ENCODE data around the gene CTRB1. TPM values are rescaled to one million over a fixed set of nuclear protein-coding genes. Genes with fewer than 3 reads are reported as not detected.
"Not testable (repeated sequence)": the region's sequence is repeated elsewhere in the genome, so short reads cannot be mapped to it uniquely, and the experiment has no call there.

The CTRB1 gene
- polyA plus RNA-seq, 4 donors, result 0.13 to 0.20 TPM; not detected in 2

DNA sequence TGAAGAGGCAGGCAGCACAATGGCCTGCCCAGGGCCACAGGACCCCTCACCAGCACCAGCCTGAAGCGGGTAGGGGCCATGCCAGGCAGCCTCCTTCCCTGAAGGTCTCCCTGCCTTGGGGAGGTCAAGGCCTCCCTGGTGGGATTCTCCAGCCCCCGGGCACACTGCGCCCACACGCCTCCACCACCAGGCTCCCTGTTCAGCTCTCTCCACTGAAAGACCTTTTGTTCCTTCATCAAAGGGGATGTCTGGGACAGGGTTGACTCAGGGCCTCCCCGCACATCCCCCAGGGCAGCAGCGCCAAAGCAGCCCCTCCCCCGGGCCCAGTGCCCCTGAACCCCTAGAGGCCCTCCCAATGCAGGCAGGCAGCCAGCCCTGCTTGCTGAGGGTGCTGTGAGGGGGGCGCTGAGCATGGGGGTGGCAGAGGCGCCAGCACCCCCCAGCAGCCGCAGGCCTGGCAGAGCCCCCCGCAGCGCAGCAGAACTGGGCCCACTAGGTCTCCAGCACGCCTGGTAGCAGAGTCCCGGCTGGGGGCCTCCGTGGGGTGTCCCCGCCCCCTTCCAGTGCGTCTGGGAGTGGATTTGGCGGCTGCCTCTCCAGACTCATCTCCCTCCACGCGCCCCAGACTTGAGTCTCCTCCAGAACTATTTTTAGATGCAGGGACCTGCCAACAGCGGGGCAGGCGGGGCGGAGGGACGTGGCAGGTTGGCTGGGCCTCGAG lies 19.5 kb downstream of the CTRB1 start:
- no peak for DNase-seq (ENCODE audit: low read depth in 4 of 4, low spot score in 2 of 4)

DNA sequence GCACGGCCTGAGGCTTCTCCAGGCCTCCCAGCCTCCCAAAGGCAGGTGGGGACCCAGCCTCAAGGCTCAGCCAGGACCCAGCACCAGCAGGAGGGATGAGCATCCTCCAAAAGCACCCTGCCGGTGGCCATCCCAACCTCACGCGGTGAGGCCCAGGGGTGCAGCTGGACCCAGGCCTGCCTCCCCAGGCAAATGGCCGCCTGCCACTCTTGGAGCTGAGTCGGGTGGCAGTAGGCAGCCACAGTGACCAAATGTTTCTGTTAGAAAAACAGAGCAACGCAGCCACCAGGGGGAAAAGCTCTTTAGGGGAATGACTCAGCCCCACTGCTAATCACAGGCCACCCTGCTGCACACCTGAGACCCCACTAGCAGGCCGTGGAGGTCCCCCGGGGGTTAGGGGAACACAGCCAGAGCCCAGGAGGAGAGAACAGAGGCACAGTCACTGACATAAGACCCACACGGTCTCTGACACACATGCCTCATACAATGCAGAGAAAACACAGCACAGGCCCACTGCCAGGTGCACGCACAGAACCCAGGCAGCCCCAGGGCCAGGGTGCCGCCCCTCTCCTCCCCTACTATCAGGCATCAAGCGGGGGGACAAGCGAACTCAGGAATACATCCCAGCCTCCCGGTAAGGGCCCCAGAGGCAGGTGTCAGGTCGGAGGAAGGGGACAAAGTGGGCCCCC lies 20.2 kb downstream of the CTRB1 start:
- DNase-seq (ENCODE audit: low read depth in 4 of 4, low spot score in 2 of 4), result no peak

DNA sequence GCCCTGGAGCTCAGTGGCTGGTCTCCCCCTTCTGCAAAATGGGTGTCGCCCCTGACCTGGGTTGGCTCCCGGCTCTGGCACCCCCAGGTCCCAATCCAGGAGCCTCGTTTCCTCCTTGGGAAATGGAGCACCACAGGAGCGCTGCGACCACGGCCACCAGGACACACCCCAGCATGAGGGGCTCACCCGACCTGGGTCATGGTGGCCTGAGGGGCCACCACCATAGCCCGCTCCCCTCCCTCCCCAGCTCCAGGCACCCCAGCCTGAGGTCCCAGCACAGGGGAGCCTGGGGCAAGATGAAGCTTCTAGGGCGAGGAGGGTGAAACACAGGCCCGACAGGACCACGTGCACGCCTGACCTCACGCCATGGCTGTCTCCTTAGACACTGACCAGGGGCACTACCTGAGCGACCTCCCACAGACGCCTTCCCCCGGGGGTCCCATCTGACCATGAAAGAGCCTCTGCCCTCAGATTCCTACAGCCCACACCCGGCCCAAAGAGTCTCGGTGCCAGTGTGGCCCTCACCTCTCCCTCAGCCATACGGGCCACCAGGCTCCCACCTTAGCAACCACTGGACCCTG lies 20.8 kb downstream of the CTRB1 start:
- DNase-seq (ENCODE audit: low read depth in 4 of 4, low spot score in 2 of 4), result no peak

DNA sequence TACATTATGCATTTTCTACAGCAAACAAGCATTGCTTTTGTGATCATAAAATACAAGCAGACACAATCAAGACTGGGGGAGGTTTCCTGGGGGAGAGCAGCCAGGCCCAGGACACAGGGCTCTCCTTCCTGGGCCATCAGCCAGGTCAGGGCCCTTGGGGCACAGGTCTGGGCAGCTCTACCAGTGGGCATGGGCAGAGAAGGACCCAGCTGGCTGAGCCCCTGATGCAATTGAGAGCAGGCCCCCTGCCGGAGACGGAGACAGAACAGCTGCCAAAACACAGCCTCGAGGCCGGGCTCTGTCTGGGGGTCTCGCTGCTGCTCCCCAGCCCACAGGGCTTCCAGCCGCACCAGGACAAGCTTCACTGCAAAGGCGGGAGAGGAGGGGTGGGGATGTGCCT lies 21.8 kb downstream of the CTRB1 start:
- not testable (repeated sequence) for DNase-seq (ENCODE audit: low read depth in 4 of 4, low spot score in 2 of 4)

DNA sequence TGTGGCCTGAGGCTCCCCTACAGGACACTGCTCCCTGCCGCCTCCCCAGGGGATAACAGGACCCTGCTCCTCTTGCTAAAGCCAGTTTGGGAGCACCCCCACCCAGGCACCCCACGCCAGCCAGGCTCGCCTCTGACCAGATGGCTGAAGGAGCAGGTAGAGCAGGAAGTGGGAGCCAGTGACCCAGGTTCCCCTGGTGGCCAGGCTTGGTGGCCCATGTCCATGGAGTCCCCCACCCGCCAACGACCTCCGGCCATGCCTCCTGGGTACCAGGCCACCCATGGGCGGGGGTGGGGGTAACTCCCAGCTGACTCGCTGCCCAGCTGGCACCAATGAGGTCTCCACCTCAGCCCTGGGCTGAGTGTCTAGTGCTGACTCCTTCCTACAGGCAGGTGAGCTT lies 22.6 kb downstream of the CTRB1 start:
- DNase-seq (ENCODE audit: low read depth in 4 of 4, low spot score in 2 of 4), result no peak

DNA sequence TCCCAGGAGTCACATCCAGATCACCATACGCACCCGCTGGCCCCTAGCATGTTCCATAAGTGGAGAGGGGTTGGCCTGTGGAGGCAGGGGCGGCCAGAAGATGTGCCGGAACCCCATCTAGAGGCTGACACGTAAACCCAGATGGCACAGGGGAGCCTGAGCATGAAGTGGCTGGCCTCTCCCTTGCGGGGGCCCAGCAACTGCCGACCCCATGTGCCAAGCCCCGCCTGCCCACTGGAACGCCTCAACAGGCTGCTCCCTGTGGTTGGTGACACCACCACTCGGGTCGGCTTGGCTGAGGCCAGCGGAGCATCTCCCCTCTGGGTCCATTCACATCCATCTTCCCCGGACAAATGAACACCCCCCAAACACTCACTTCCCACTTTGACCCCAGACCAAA lies 23.2 kb downstream of the CTRB1 start:
- no peak for DNase-seq (ENCODE audit: low read depth in 4 of 4, low spot score in 2 of 4)

DNA sequence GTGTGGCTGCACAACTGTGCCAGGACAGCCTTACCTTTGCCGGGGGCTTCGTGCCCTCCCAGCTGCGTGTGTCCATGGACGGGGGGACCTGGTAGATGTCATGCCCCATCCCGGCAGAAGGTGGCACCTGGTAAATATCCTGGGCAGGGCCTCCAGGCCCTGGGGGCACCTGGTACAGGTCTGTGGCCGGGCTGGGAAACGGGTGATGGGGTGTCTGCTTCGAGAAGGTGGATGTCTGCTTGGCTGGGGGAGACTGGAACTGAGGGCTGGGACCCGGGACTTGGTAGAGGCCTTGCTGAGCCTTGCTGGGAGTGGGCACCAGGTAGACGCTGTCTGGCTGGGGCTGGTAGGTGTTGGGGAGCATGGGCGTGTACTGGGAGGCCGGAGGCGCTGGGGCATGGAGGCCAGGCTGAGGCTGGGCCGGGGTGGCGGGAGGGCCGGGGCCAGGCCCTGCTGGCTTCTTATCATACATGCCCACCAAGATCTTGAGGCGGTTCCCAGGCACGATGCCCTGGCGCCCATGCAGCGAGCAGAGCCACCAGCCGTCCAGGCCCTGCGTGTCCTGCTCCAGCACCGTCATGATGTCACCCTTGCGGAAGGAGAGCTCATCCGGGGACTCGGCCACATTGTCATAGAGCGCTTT lies 23.8 kb downstream of the CTRB1 start:
- DNase-seq (ENCODE audit: low read depth in 4 of 4, low spot score in 2 of 4), result not testable (repeated sequence)

DNA sequence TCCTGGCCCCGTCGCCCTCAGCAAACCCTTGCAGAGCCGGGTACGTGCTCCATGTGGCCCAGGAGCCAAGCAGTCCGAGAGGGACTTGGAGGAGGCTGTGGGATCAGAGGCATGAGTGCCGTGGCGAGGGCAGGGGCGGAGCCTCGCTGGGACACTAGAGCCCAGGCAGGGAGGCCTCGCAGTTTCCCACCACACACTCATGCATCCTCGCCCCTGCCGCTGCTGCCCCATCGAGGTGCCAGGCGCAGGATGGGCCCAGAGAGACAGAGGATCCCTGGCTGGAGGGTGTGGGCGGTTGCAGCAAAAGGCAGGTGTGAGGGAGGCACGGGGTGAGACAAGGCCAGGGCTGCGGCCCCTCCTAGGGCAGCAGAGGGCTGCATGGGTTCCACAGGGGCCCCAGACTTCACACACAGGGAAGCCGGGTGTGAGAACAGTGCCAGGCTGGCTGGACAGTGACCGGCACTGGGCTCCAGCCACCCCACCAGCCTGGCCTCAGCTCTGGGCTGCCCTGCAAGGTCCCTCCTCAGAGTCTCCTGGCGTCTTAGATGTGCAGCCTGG lies 25.0 kb downstream of the CTRB1 start:
- no peak for DNase-seq (ENCODE audit: low read depth in 4 of 4, low spot score in 2 of 4)

DNA sequence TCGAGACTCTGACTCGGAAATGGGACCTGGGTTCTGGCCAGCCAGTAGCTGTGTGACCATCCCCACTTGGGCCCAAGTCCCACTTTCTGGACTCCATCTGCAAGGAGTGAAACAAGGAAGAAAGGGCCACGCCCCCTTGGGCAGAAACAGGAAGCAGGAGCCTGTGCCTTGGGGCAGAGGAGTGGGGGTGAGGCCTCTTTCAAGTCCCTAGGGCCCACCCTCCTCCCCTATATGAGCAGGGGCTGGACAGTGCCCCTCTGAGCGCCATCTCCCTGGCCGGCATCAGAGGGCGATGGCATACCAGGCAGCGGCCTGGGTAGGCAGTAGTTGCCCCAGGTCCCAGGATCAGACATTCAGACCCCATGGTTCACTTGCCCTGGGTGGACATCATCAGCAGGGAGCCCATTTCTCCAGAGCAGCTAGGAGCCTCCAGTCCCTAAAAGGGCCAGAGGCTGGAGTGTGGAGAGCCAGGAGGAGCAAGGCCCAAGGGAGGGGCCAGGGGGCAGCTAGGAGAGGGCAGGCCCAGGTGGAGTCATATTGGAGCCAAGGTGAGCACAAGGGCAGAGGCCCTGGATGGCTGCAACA lies 25.5 kb downstream of the CTRB1 start:
- no peak for DNase-seq (ENCODE audit: low read depth in 4 of 4, low spot score in 2 of 4)

DNA sequence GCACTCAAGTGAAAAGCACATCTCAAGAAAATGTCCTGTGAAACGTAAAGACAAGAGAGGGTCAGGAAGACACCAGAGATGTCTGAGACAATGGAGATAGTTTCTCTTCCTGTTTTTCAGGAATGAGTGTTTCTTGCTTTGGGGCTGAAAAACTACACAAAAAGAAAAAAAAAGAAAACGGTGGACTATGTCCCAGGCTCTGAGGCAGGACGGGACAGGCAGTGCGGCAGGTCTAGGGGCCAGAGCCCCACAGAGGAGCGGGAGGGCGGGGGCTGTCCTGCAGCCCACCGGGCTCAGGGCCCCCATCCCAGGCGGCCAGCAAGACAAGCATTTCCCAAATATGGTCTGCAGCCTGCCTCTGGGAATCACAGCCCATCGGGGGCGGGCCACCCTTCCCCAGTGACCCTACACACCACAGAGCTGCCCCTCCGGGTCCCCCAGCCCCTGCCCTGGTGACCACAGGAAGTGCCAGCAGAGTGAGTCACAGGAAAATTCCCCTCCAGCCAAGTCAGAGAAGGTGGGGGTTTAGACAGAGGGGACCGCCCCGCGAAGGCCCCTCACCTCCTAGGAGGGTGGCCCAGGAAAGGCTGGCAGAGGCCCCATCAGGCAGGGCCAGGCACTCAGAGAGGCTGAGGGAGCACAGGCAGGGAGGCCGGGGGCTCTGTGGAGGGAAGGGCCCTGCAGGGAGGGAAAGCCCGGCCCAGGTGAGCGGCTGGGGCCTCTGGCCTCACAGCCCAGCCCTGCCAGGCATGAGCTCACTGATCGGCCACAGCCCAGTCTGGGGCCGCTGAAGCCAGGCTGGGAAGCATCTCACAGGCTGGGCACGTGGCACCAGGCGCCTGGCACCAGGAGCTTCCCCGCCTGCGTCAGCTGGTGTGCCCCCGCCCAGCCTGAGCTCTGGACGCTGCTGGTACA lies 26.3 kb downstream of the CTRB1 start:
- no peak for DNase-seq (ENCODE audit: low read depth in 4 of 4, low spot score in 2 of 4)

DNA sequence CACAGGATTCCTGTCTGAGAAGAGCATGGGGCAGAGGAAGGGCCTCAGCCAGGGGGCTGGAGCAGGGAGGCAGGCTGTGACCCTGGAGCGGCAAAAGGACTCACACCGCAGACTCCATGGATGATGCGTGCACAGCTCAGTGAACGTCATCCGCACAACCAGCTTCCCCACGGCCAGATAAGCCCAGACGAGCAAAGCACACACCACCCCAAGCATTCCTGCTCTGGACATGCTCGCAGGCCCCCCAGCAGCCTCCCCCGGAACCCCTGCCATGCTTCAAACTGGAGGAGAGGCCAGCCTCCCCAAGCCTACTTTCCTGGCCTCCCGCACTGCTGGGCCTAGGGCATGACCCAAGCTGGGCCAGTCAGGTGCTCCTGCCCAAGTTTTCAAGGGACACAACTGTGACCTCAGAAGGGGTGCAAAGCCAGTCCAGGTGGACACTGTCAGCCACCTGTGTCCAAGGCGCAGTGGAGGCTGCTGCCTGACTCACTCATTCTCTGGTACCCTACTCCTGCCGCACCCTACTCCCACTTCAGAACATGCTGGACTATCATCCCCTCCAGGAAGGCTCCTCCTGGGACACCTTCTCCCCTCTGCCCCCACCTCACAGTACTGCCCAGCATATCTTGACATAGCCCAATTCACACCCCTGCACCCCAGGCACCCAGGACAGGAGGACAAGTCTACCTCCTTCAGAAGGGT lies 27.9 kb downstream of the CTRB1 start:
- DNase-seq (ENCODE audit: low read depth in 4 of 4, low spot score in 2 of 4), result no peak

DNA sequence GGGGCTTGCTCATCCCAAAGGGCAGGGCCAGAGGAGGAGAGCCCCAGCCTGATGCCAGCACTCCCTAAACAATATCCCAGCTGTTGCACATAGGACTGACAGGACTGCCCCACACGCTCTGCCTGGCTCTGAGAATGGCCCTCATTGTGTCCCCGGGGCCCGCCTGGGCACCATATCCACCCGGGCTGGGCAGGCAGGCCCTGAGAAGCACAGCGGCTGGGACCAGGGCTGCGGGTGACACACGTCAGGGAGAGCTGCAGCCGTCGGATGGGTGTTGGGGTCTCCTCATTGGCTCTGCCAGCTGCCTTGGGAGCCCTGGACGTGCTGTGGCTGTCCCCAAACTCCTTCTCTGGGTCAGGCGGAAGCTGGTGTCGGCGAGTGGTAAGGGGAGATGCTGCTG lies 28.5 kb downstream of the CTRB1 start:
- no peak for DNase-seq (ENCODE audit: low read depth in 4 of 4, low spot score in 2 of 4)

DNA sequence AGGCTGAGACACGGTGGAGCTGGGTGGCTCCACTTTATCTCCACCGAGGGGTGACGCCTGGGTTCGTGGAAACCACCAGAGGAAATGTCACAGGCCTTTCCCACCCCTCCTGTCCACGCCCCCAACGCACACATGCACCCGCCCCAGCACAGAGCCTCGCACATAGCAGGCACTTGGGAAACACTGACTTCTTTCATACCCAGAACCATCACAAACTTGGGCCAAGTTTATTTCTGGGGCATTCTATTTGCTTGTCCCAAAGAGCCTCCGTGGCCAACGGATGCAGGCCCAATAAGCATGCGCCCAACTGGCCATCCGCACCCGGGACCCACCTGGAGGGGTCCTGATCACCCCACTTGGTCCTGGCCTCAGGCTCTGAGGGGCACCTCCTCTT lies 29.4 kb downstream of the CTRB1 start:
- no peak for DNase-seq (ENCODE audit: low read depth in 4 of 4, low spot score in 2 of 4)

DNA sequence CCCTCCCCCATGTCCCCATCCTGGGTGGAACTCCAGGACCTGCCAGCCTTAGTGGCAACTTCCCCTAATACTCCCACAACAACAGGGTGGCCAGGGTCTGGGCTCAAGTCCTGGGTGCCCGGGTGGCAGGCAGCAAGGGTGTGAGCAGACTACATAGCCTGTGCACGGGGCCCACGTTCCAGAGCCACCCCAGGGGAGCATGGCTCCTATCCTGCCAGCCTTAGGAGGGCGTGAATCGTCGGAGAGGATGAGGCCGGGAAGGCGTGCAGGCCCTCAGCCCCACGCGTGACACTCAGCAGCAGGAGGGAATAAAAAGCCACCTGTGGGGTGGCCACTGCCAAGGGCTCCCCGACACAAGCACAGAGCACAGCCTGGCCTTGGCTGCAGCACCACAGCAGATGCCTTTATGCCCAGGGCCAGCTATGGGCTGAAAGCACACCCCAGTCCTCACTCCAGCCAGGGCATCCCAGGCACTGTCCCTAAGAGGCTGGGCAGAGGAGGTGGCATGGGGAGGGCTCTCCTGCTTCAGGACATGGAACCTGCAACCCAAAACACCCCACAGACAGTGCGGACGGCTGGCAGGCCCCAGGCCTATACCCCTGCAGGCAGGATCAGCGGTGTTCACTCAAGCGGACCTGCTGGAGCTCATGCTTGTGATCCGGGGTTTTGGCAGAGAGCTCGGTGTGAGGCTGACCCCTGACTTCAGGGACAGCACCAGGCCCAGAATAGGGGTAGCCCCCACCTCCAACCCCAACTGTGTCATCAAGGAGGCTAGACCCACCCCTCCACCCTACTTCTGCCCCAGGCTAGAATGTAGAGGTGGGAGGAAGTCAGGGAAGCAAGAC lies 30.0 kb downstream of the CTRB1 start:
- no peak for DNase-seq (ENCODE audit: low read depth in 4 of 4, low spot score in 2 of 4)

DNA sequence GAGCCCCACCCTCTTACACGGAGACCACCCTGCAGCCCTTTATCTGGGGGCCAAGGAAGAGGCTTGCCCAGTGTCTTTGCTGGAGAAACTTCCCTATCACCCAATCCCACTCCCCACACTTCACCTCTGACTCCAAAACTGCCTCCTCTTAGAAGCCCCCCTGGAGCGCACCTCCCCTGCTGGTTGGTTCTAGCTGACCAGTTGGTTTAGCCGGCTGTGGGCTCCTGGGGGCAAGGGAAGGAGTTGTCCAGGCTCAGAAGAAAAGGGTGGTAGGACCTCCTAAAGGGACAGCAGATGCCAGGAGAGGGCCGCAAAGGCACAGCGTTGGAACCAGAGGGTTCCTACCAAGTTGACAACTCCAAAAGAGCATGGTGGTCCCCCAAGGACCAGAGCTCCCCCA lies 30.7 kb downstream of the CTRB1 start:
- DNase-seq (ENCODE audit: low read depth in 4 of 4, low spot score in 2 of 4), result no peak

DNA sequence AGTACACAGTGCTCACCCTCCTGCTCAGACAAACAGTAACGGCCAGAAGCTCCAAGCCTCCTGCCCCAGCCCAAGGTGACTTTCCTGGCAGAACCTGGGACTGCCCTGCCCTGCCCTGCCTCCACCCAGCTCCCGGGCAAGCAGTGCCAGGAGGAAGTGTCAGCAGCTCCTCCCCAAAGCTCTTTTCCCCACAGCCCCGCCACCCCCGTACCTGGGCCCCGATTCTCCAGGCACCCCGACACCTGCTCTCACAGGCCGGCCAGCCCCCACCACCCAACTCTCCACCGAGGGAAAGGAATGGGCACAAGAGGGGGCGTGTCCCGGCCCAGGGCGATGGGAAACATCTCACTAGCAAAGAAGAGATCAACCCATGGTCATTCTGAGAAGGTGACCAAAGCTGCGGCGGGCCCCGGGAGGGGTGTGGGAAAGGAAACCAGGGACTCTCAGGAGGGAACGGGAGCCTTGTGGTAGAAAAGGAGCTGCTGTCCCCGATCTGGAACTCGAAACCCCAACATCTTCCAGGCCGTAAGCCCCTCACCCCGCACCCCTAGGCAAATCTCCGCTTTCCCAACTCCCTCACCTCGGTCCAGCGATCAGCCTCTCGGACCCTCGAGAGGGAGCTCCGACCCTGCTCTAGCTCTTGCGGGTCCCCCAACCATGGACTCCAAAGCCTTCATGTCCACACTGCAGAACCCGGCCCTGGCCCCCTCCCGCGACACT lies 31.5 kb downstream of the CTRB1 start:
- no peak for DNase-seq (ENCODE audit: low read depth in 4 of 4, low spot score in 2 of 4)

DNA sequence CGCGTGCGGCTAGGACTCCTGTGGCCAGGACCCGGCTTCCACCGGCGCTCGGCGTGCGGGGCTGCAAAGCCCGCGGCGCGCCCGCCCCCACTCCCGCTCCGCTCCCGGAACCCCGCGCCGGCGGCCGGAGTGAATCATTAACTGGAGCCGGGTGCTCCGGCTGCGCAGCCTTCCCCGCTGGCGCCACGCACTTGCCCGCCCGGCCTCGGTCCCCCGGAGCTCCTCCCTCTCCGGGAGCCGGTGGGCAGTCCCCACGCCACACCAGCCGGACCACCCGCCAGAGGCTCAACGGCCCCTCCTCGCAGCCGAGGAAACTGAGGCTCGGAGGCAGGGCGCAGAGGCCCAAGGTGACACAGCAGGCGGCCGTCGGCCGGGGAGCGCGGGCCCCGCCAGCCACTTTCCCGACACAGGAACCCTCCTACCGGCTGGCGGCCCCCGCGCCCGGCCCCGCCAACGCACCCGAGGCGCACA lies 32.1 kb downstream of the CTRB1 start:
- DNase-seq (ENCODE audit: low read depth in 4 of 4, low spot score in 2 of 4), result no peak

Data from left renal cortex interstitium (tissue), 4 donors.